ENCODE measurements around the gene ALDH3A1. TPM values are rescaled to one million over a fixed set of nuclear protein-coding genes. Genes with fewer than 3 reads are reported as not detected.

The ALDH3A1 gene
- total and polyA plus RNA-seq, 10 of the 15 experiments (the other 5 are each of a cell fraction or from before 2014, with no cell fraction given) = 0.20 TPM; not detected in 9

DNA sequence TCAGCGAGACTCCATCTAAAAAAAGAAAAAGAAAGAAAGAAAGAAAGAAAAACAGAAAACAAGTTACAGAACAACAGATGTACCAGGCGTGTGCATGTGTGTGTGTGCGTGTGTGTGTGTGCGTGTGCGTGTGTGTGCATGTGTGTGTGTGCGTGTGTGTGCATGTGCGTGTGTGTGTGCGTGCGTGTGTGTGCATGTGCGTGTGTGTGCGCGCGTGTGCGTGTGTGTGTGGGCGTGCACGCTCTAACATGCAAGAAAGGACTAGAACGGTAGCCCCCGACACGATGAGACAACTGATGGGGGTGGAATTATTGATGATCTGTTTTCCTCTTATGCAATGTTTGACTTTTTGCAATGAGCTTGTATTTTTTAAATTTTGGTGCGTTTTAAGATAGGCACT lies 1.6 kb downstream of the ALDH3A1 start:
- ChIA-PET SMC1A (ENCODE audit: uncharacterized antibody, unreplicated experiment) (no interaction called here), CTCF (interaction anchor here (0.7 kb wide), 1 partner anchor 11 kb away, joined by 3 read pairs; no protein-coding TSS in a partner anchor), RAD21 (ENCODE audit: unreplicated experiment) (no interaction called here), POLR2A (no interaction called here)
- Histone ChIP-seq H3K9ac (ENCODE audit: control insufficient read depth, insufficient read depth, low read length) (no peak overlapping the region), H3K4me3 (no peak overlapping the region), H3K79me2 (ENCODE audit: control insufficient read depth, insufficient read depth, low read length) (no peaks in the 10 kb centered on the region), H3K27ac (ENCODE audit: control insufficient read depth, insufficient read depth) (no peak overlapping the region), H3K4me1 (ENCODE audit: control insufficient read depth, insufficient read depth, low read length) (peaks cover 14% of the 10 kb centered on the region), H3K4me2 (ENCODE audit: control insufficient read depth, insufficient read depth) (no peak overlapping the region), H3K9me3 (replicated peaks; ENCODE audit: control insufficient read depth, insufficient read depth, low read length) (no peaks in the 10 kb centered on the region), H2AFZ (ENCODE audit: control insufficient read depth, low read depth, low read length) (no peak overlapping the region), H3K36me3 (ENCODE audit: control insufficient read depth in 2 of 2, insufficient read depth in 2 of 2, low read length in 1 of 2) (no peaks in the 10 kb centered on the region), H3K27me3 (replicated peaks in 1 of 2; ENCODE audit: control insufficient read depth in 2 of 2, insufficient read depth in 2 of 2, low read length in 1 of 2) (no peaks in the 10 kb centered on the region), H4K20me1 (ENCODE audit: control insufficient read depth, insufficient read depth) (no peaks in the 10 kb centered on the region)
- 81% methylated on average over 14 of the region's 20 CpGs for WGBS (ENCODE audit: insufficient coverage, insufficient replicate concordance, low lambda C conversion rate, missing lambda C conversion rate)
- intact Hi-C loops (cut with micrococcal nuclease; ENCODE audit: unreplicated experiment) (no loop called here), in situ Hi-C loops (cut with MboI) (no loop called here)
- BruUV-seq (replicated peaks) = no TSS peak
- FAIRE-seq (no peak), ATAC-seq (no peak), DNase-seq (ENCODE audit: low read depth, low spot score) (no peak)
- TF ChIP-seq ZZZ3 (IDR thresholded peaks at IDR 0.05; ENCODE audit: control insufficient read depth, insufficient read length, low read depth) = no peak
- TF ChIP-seq, protein P1, sequence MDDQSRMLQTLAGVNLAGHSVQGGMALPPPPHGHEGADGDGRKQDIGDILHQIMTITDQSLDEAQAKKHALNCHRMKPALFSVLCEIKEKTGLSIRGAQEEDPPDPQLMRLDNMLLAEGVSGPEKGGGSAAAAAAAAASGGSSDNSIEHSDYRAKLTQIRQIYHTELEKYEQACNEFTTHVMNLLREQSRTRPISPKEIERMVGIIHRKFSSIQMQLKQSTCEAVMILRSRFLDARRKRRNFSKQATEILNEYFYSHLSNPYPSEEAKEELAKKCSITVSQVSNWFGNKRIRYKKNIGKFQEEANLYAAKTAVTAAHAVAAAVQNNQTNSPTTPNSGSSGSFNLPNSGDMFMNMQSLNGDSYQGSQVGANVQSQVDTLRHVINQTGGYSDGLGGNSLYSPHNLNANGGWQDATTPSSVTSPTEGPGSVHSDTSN (IDR thresholded peaks at IDR 0.05; ENCODE audit: insufficient replicate concordance, low read depth, low read length) = peak; percentile 38
- peak; percentile 73 for TF ChIP-seq TCF3 (IDR thresholded peaks at IDR 0.05; ENCODE audit: borderline replicate concordance, insufficient read depth, low read depth, low read length)
- TF ChIP-seq LARP7 (IDR thresholded peaks at IDR 0.05) = no peak
- TF ChIP-seq, protein P2, sequence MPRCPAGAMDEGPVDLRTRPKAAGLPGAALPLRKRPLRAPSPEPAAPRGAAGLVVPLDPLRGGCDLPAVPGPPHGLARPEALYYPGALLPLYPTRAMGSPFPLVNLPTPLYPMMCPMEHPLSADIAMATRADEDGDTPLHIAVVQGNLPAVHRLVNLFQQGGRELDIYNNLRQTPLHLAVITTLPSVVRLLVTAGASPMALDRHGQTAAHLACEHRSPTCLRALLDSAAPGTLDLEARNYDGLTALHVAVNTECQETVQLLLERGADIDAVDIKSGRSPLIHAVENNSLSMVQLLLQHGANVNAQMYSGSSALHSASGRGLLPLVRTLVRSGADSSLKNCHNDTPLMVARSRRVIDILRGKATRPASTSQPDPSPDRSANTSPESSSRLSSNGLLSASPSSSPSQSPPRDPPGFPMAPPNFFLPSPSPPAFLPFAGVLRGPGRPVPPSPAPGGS (IDR thresholded peaks at IDR 0.05; ENCODE audit: borderline replicate concordance, insufficient read depth, low read depth, low read length, poor library complexity, severe bottlenecking) = peak; percentile 98

Data from GM12878 (cell line).